Activated naive CD8-positive, alpha-beta T cell (primary cell): ENCODE results near the gene NR2C2AP.
A peak's percentile ranks its signal among the peaks of the same experiment; 100 is the strongest.

Experiments
- H3K27ac Mint-ChIP-seq: one replicate; pipeline ENCODE4 v1.8.0; 2021; ENCODE audit warnings: mixed read lengths
- H3K27me3 Mint-ChIP-seq: one replicate; pipeline ENCODE4 v1.8.0; 2021; ENCODE audit warnings: mixed read lengths
- H3K36me3 Mint-ChIP-seq: one replicate; pipeline ENCODE4 v1.8.0; 2021; ENCODE audit warnings: mixed read lengths
- H3K4me1 Mint-ChIP-seq: one replicate; pipeline ENCODE4 v1.8.0; 2021; ENCODE audit warnings: low read depth, mixed read lengths
- H3K4me3 Mint-ChIP-seq: one replicate; pipeline ENCODE4 v1.8.0; 2021; ENCODE audit warnings: mild to moderate bottlenecking, mixed read lengths
- H3K9me3 Mint-ChIP-seq: one replicate; pipeline ENCODE4 v1.8.0; 2021; ENCODE audit warnings: low read depth, mixed read lengths

Gene NR2C2AP

GRCh38 chr19:19203012-19203856 lies at the start of gene NR2C2AP:
TSS of gene NR2C2AP (minus strand) at chr19:19203414. CDS start at chr19:19203060, 354 bp downstream.
- H3K9me3 Mint-ChIP-seq = no peaks in the 10 kb centered on the region
- H3K4me1 Mint-ChIP-seq = peaks cover 22% of the 10 kb centered on the region
- H3K36me3 Mint-ChIP-seq = no peaks in the 10 kb centered on the region
- H3K4me3 Mint-ChIP-seq = peak within 1 kb of the TSS; percentile 96
- H3K27ac Mint-ChIP-seq = peak within 1 kb of the TSS; percentile 96
- H3K27me3 Mint-ChIP-seq = no peaks in the 10 kb centered on the region

- no peaks in the 10 kb centered on the region for H3K4me1 Mint-ChIP-seq
- peaks cover 19% of the 10 kb centered on the region for H3K27me3 Mint-ChIP-seq
- no peaks in the 10 kb centered on the region for H3K36me3 Mint-ChIP-seq
- no peak overlapping the region for H3K4me3 Mint-ChIP-seq
- H3K9me3 Mint-ChIP-seq = no peaks in the 10 kb centered on the region
- no peak overlapping the region for H3K27ac Mint-ChIP-seq
These were observed 47.1 kb upstream of the NR2C2AP start for GRCh38 chr19:19250196-19250801.

GRCh38 chr19:19240476-19240875 lies 37.3 kb upstream of the NR2C2AP start:
- Mint-ChIP-seq H3K4me3 (no peak overlapping the region), H3K4me1 (no peaks in the 10 kb centered on the region), H3K27ac (no peak overlapping the region), H3K36me3 (peaks cover 2% of the 10 kb centered on the region), H3K9me3 (peaks cover 6% of the 10 kb centered on the region), H3K27me3 (peaks cover 15% of the 10 kb centered on the region)

GRCh38 chr19:19239675-19240074 lies 36.5 kb upstream of the NR2C2AP start:
- Mint-ChIP-seq H3K4me1 (no peaks in the 10 kb centered on the region), H3K4me3 (no peak overlapping the region), H3K27ac (no peak overlapping the region), H3K9me3 (peaks cover 6% of the 10 kb centered on the region), H3K36me3 (peaks cover 2% of the 10 kb centered on the region), H3K27me3 (peaks cover 15% of the 10 kb centered on the region)

GRCh38 chr19:19238126-19238894 lies 35.1 kb upstream of the NR2C2AP start:
- H3K27me3 Mint-ChIP-seq = peaks cover 15% of the 10 kb centered on the region
- H3K36me3 Mint-ChIP-seq = peaks cover 2% of the 10 kb centered on the region
- no peaks in the 10 kb centered on the region for H3K4me1 Mint-ChIP-seq
- H3K9me3 Mint-ChIP-seq = peaks cover 6% of the 10 kb centered on the region
- H3K4me3 Mint-ChIP-seq = no peak overlapping the region
- no peak overlapping the region for H3K27ac Mint-ChIP-seq

- Mint-ChIP-seq H3K4me1 (no peaks in the 10 kb centered on the region), H3K36me3 (peaks cover 2% of the 10 kb centered on the region), H3K27ac (no peak overlapping the region), H3K27me3 (peaks cover 14% of the 10 kb centered on the region), H3K4me3 (no peak overlapping the region), H3K9me3 (peaks cover 6% of the 10 kb centered on the region)
These were observed 33.0 kb upstream of the NR2C2AP start for GRCh38 chr19:19236173-19236572.

GRCh38 chr19:19234220-19234816 lies 31.1 kb upstream of the NR2C2AP start:
- peaks cover 2% of the 10 kb centered on the region for H3K36me3 Mint-ChIP-seq
- H3K4me3 Mint-ChIP-seq = no peak overlapping the region
- no peaks in the 10 kb centered on the region for H3K4me1 Mint-ChIP-seq
- peaks cover 6% of the 10 kb centered on the region for H3K9me3 Mint-ChIP-seq
- no peak overlapping the region for H3K27ac Mint-ChIP-seq
- peaks cover 10% of the 10 kb centered on the region for H3K27me3 Mint-ChIP-seq

- no peak overlapping the region for H3K4me3 Mint-ChIP-seq
- H3K9me3 Mint-ChIP-seq = peaks cover 6% of the 10 kb centered on the region
- peaks cover 2% of the 10 kb centered on the region for H3K27me3 Mint-ChIP-seq
- H3K27ac Mint-ChIP-seq = no peak overlapping the region
- no peaks in the 10 kb centered on the region for H3K4me1 Mint-ChIP-seq
- peaks cover 2% of the 10 kb centered on the region for H3K36me3 Mint-ChIP-seq
These were observed 29.1 kb upstream of the NR2C2AP start for GRCh38 chr19:19232261-19232721.

GRCh38 chr19:19230999-19231398 lies 27.8 kb upstream of the NR2C2AP start:
- peaks cover 2% of the 10 kb centered on the region for H3K27me3 Mint-ChIP-seq
- H3K9me3 Mint-ChIP-seq = peaks cover 3% of the 10 kb centered on the region
- no peak overlapping the region for H3K27ac Mint-ChIP-seq
- no peak overlapping the region for H3K4me3 Mint-ChIP-seq
- no peaks in the 10 kb centered on the region for H3K4me1 Mint-ChIP-seq
- H3K36me3 Mint-ChIP-seq = no peaks in the 10 kb centered on the region

- H3K27ac Mint-ChIP-seq = no peak overlapping the region
- H3K36me3 Mint-ChIP-seq = no peaks in the 10 kb centered on the region
- H3K4me1 Mint-ChIP-seq = peaks cover 4% of the 10 kb centered on the region
- no peaks in the 10 kb centered on the region for H3K9me3 Mint-ChIP-seq
- peaks cover 2% of the 10 kb centered on the region for H3K27me3 Mint-ChIP-seq
- no peak overlapping the region for H3K4me3 Mint-ChIP-seq
These were observed 26.5 kb upstream of the NR2C2AP start for GRCh38 chr19:19229701-19230100.

GRCh38 chr19:19227217-19227616 lies 24.0 kb upstream of the NR2C2AP start:
- Mint-ChIP-seq H3K9me3 (no peaks in the 10 kb centered on the region), H3K27me3 (peaks cover 2% of the 10 kb centered on the region), H3K36me3 (no peaks in the 10 kb centered on the region), H3K27ac (no peak overlapping the region), H3K4me1 (peaks cover 4% of the 10 kb centered on the region), H3K4me3 (no peak overlapping the region)

- H3K27ac Mint-ChIP-seq = no peak overlapping the region
- H3K4me3 Mint-ChIP-seq = no peak overlapping the region
- H3K4me1 Mint-ChIP-seq = peaks cover 4% of the 10 kb centered on the region
- no peaks in the 10 kb centered on the region for H3K9me3 Mint-ChIP-seq
- no peaks in the 10 kb centered on the region for H3K36me3 Mint-ChIP-seq
- H3K27me3 Mint-ChIP-seq = peaks cover 2% of the 10 kb centered on the region
These were observed 23.4 kb upstream of the NR2C2AP start for GRCh38 chr19:19226663-19227062.

- H3K36me3 Mint-ChIP-seq = no peaks in the 10 kb centered on the region
- H3K9me3 Mint-ChIP-seq = no peaks in the 10 kb centered on the region
- no peak overlapping the region for H3K27ac Mint-ChIP-seq
- H3K27me3 Mint-ChIP-seq = peaks cover 2% of the 10 kb centered on the region
- no peak overlapping the region for H3K4me3 Mint-ChIP-seq
- peaks cover 4% of the 10 kb centered on the region for H3K4me1 Mint-ChIP-seq
These were observed 23.0 kb upstream of the NR2C2AP start for GRCh38 chr19:19226204-19226603.

GRCh38 chr19:19224852-19225494 lies 21.8 kb upstream of the NR2C2AP start:
- H3K27me3 Mint-ChIP-seq = peaks cover 2% of the 10 kb centered on the region
- H3K4me1 Mint-ChIP-seq = peaks cover 4% of the 10 kb centered on the region
- H3K27ac Mint-ChIP-seq = no peak overlapping the region
- H3K4me3 Mint-ChIP-seq = peak overlapping the region; percentile 75
- H3K36me3 Mint-ChIP-seq = no peaks in the 10 kb centered on the region
- no peaks in the 10 kb centered on the region for H3K9me3 Mint-ChIP-seq
